PC-9 (cell line): ENCODE measurements around the gene DOP1A.

Source experiments
- CTCF ChIP-seq: fragments of 200-600 bp; sonication (generic); conservative IDR thresholded peaks from 2 replicates; pipeline ENCODE4 v1.6.1; 2017; ENCODE audit warnings: mixed run types, antibody characterized with exemption, mild to moderate bottlenecking, moderate library complexity
- EZH2 ChIP-seq: fragments of 200-600 bp; sonication (generic); IDR thresholded peaks from 2 replicates; pipeline ENCODE4 v1.8.0; 2017; ENCODE audit warnings: antibody characterized with exemption, low read depth

- no peak for TF ChIP-seq CTCF
- TF ChIP-seq EZH2 = no peak
Measured at GRCh38 chr6:83176246-83176645, 108.8 kb downstream of the DOP1A start.
